Testis (tissue), 2 donors: ENCODE measurements around the gene KCNJ16.

ENCODE experiments used
- POLR2A ChIP-seq: fragments of 450-650 bp; IDR thresholded peaks from one replicate; pipeline ENCODE4 v1.6.1; 2017; ENCODE audit warnings: antibody characterized with exemption, mild to moderate bottlenecking, moderate library complexity
- TF ChIP-seq, protein P1 (sequence below), 3 experiments: fragments of 450-650 bp in 2 of 3; fragments of 200-600 bp in 1 of 3; sonication (generic) in 1 of 3; IDR thresholded peaks; one replicate each; pipeline ENCODE4 v1.5.1; 2016 to 2019; ENCODE audit warnings: antibody characterized with exemption in 3 of 3, mild to moderate bottlenecking in 2 of 3, moderate library complexity in 1 of 3

DNA sequence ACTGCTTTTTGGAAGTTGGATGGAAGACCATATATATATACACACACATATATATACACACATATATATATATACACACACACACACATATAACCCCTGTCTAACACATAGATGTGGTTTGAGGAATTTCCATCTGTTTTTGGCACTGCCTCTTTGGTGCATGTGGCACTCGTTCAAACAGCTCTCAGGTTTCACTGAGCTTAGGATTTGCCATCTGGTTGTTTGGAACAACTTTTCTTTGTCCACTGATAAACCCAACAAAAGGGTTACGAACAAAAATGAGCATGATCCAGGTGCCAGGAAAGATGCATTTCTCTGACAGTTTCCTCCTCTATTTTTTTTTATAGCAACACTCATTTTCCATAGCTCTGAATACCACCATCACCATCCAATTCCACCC is 14.6 kb upstream of the KCNJ16 start:
- no peak for TF ChIP-seq POLR2A
- TF ChIP-seq, protein P1, sequence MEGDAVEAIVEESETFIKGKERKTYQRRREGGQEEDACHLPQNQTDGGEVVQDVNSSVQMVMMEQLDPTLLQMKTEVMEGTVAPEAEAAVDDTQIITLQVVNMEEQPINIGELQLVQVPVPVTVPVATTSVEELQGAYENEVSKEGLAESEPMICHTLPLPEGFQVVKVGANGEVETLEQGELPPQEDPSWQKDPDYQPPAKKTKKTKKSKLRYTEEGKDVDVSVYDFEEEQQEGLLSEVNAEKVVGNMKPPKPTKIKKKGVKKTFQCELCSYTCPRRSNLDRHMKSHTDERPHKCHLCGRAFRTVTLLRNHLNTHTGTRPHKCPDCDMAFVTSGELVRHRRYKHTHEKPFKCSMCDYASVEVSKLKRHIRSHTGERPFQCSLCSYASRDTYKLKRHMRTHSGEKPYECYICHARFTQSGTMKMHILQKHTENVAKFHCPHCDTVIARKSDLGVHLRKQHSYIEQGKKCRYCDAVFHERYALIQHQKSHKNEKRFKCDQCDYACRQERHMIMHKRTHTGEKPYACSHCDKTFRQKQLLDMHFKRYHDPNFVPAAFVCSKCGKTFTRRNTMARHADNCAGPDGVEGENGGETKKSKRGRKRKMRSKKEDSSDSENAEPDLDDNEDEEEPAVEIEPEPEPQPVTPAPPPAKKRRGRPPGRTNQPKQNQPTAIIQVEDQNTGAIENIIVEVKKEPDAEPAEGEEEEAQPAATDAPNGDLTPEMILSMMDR (IDR thresholded peaks at IDR 0.05): no peak
